H1 (cell line): ENCODE measurements around the gene UBAP2L. TPM values are rescaled to one million over a fixed set of nuclear protein-coding genes. Genes with fewer than 3 reads are reported as not detected.

Experiments used
- CBX8 ChIP-seq: fragments of 300-800, 300-1000 bp; sonication (generic); IDR thresholded peaks from 2 replicates; pipeline ENCODE4 v1.7.1; 2016; ENCODE audit warnings: low read depth, low read length, borderline replicate concordance
- FOSL1 ChIP-seq: IDR thresholded peaks from 2 replicates; pipeline ENCODE4 v1.6.1; 2011; ENCODE audit warnings: mild to moderate bottlenecking, low read depth, low read length, moderate library complexity; ENCODE audit not compliant: insufficient read depth
- JUND ChIP-seq: IDR thresholded peaks from 2 replicates; pipeline ENCODE4 v1.6.1; 2011; ENCODE audit warnings: mild to moderate bottlenecking, improper control_type of control experiment, low read length
- KDM1A ChIP-seq: fragments of 200-600, 300-600 bp; sonication (generic); IDR thresholded peaks from 2 replicates; pipeline ENCODE4 v1.7.1; 2016; ENCODE audit warnings: mild to moderate bottlenecking, low read length, borderline replicate concordance
- polyA plus RNA-seq, 7 experiments: library from polyadenylated mRNA; depleted of rRNA in 3 of 7; stranded (reverse) in 5 of 7; unstranded in 2 of 7; fragments of >200 nt in 5 of 7; fragments of 200-250 nt in 2 of 7; gene quantifications; 1 replicate in 5 of 7; 2 replicates in 1 of 7; 4 replicates in 1 of 7; pipeline versions ENCODE4 v1.2.1 to v1.2.3, GENCODE V29; 2011 to 2013; ENCODE audit warnings: missing spikeins in 2 of 7, mixed read lengths in 2 of 7
- total RNA-seq: library from RNA; stranded (reverse); fragmentation: NEBNext Ultra II Directional; extraction: Animal tissue kit (Norgen Biotek cat#: 25700); gene quantifications from 2 replicates; pipeline ENCODE4 v1.2.1, GENCODE V29; 2021

UBAP2L gene
- total and polyA plus RNA-seq, 2 of the 8 experiments (the other 6 are each of a cell fraction or from before 2014, with no cell fraction given) = 254 to 349 TPM

GRCh38 chr1:154193821-154194220, 26.9 kb upstream of the UBAP2L start (continued):
- TF ChIP-seq JUND = no peak
- TF ChIP-seq KDM1A = no peak
- TF ChIP-seq CBX8 = no peak
- no peak for TF ChIP-seq FOSL1
